SK-N-MC (cell line): ENCODE results near the gene SNAI3.

Experiments used
- DNase-seq: peaks from one replicate; pipeline ENCODE4 v3.0.0-alpha.2; 2011; ENCODE audit warnings: low read depth, low spot score
- H3K27ac ChIP-seq: fragments of 200-600 bp; sonication (generic); 2 replicates; pipeline ENCODE4 v1.5.1; 2016; ENCODE audit warnings: mixed run types
- H3K36me3 ChIP-seq: fragments of 200-600 bp; sonication (generic); 2 replicates; pipeline ENCODE4 v1.6.1; 2017; ENCODE audit warnings: antibody characterized with exemption, low read length, mixed read lengths; ENCODE audit not compliant: insufficient read depth
- H3K4me3 ChIP-seq: fragments of 200-600 bp; sonication (generic); 2 replicates; pipeline ENCODE4 v1.5.1; 2016
- H3K9ac ChIP-seq: fragments of 200-600 bp; sonication (generic); 2 replicates; pipeline ENCODE4 v1.8.0; 2017; ENCODE audit warnings: mixed run types, mixed read lengths; ENCODE audit not compliant: insufficient read length
- H3K9me3 ChIP-seq: fragments of 200-600 bp; sonication (generic); 2 replicates; pipeline ENCODE4 v1.6.1; 2017; ENCODE audit warnings: low read depth, mild to moderate bottlenecking, antibody characterized with exemption, low read length, moderate library complexity, mixed read lengths
- EZH2 ChIP-seq: fragments of 200-600 bp; sonication (generic); IDR thresholded peaks from one replicate; pipeline ENCODE4 v1.6.1; 2017; ENCODE audit warnings: antibody characterized with exemption
- FOXP2 ChIP-seq: optimal IDR thresholded peaks from 2 replicates; pipeline ENCODE3; 2011; ENCODE audit warnings: mild to moderate bottlenecking, moderate library complexity; ENCODE audit not compliant: insufficient read depth; ENCODE audit errors: extremely low read length, control extremely low read depth
- POLR2AphosphoS5 ChIP-seq: IDR thresholded peaks from 2 replicates; pipeline ENCODE4 v1.6.1; 2012; ENCODE audit warnings: mild to moderate bottlenecking, low read depth, low read length, borderline replicate concordance

SNAI3 gene

GRCh38 chr16:88716601-88717001 is 30.3 kb upstream of the SNAI3 start:
- Histone ChIP-seq H3K27ac (no peak overlapping the region), H3K9ac (no peak overlapping the region), H3K9me3 (no peaks in the 10 kb centered on the region), H3K36me3 (peaks cover 10% of the 10 kb centered on the region; the same call in 1 of the 2 replicates), H3K4me3 (no peak overlapping the region)
- no peak for DNase-seq
- TF ChIP-seq EZH2 (no peak), FOXP2 (no peak), POLR2AphosphoS5 (no peak)

GRCh38 chr16:88716201-88716600 is 29.9 kb upstream of the SNAI3 start:
- Histone ChIP-seq H3K9me3 (no peaks in the 10 kb centered on the region), H3K36me3 (peaks cover 10% of the 10 kb centered on the region; the same call in 1 of the 2 replicates), H3K4me3 (no peak overlapping the region), H3K9ac (no peak overlapping the region), H3K27ac (no peak overlapping the region)
- DNase-seq, result no peak
- TF ChIP-seq EZH2 (no peak), FOXP2 (no peak), POLR2AphosphoS5 (no peak)

- H3K27ac ChIP-seq, result no peak overlapping the region
- peaks cover 10% of the 10 kb centered on the region; the same call in 1 of the 2 replicates for H3K36me3 ChIP-seq
- no peak for DNase-seq
- H3K9ac ChIP-seq, result no peak overlapping the region
- H3K4me3 ChIP-seq, result no peak overlapping the region
- TF ChIP-seq EZH2 (no peak), POLR2AphosphoS5 (no peak), FOXP2 (no peak)
- no peaks in the 10 kb centered on the region for H3K9me3 ChIP-seq
Measured at GRCh38 chr16:88715312-88716190, 29.2 kb upstream of the SNAI3 start.

- no peaks in the 10 kb centered on the region for H3K9me3 ChIP-seq
- no peak for DNase-seq
- peaks cover 10% of the 10 kb centered on the region; the same call in 1 of the 2 replicates for H3K36me3 ChIP-seq
- H3K9ac ChIP-seq, result no peak overlapping the region
- no peak for TF ChIP-seq FOXP2
- TF ChIP-seq EZH2, result no peak
- TF ChIP-seq POLR2AphosphoS5, result no peak
- no peak overlapping the region for H3K27ac ChIP-seq
- no peak overlapping the region for H3K4me3 ChIP-seq
Measured at GRCh38 chr16:88714420-88715302, 28.4 kb upstream of the SNAI3 start.

GRCh38 chr16:88713568-88714419 is 27.5 kb upstream of the SNAI3 start:
- DNase-seq, result no peak
- TF ChIP-seq POLR2AphosphoS5 (no peak), FOXP2 (no peak)
- no peak overlapping the region for H3K27ac ChIP-seq
- H3K9me3 ChIP-seq, result no peaks in the 10 kb centered on the region
- peaks cover 8% of the 10 kb centered on the region; the same call in 1 of the 2 replicates for H3K36me3 ChIP-seq
- no peak overlapping the region for H3K4me3 ChIP-seq
- no peak overlapping the region for H3K9ac ChIP-seq

- Histone ChIP-seq H3K9ac (no peak overlapping the region), H3K36me3 (peaks cover 4% of the 10 kb centered on the region; the same call in 1 of the 2 replicates), H3K27ac (no peak overlapping the region), H3K9me3 (no peaks in the 10 kb centered on the region), H3K4me3 (no peak overlapping the region)
- TF ChIP-seq FOXP2 (no peak), EZH2 (no peak), POLR2AphosphoS5 (no peak)
- no peak for DNase-seq
Measured at GRCh38 chr16:88713054-88713453, 26.7 kb upstream of the SNAI3 start.

- Histone ChIP-seq H3K4me3 (no peak overlapping the region), H3K36me3 (peaks cover 4% of the 10 kb centered on the region; the same call in 1 of the 2 replicates), H3K9ac (no peak overlapping the region), H3K9me3 (no peaks in the 10 kb centered on the region), H3K27ac (no peak overlapping the region)
- TF ChIP-seq EZH2 (no peak), FOXP2 (no peak)
- DNase-seq, result no peak
Measured at GRCh38 chr16:88712362-88712979, 26.2 kb upstream of the SNAI3 start.
